ENCODE data around the gene FILIP1L.

- TF ChIP-seq SP1 (IDR thresholded peaks at IDR 0.05), result no peak
- no peak for TF ChIP-seq SP1 (CRISPR knock-in tag; IDR thresholded peaks at IDR 0.05)
- no peak for TF ChIP-seq KDM1A (CRISPR knock-in tag; IDR thresholded peaks at IDR 0.05)
- TF ChIP-seq TOE1 (CRISPR knock-in tag; IDR thresholded peaks at IDR 0.05), result no peak
- TF ChIP-seq ZNF512B (CRISPR knock-in tag; IDR thresholded peaks at IDR 0.05; ENCODE audit: borderline replicate concordance), result no peak
- TF ChIP-seq HMG20B (CRISPR knock-in tag; conservative IDR thresholded peaks at IDR 0.05), result no peak
- TF ChIP-seq TAF15 (IDR thresholded peaks at IDR 0.05; ENCODE audit: low read depth, low read length, poor library complexity, severe bottlenecking), result no peak
- no peak for TF ChIP-seq TCF12 (IDR thresholded peaks at IDR 0.05)
- no peak for TF ChIP-seq TCF12 (CRISPR knock-in tag; IDR thresholded peaks at IDR 0.05)
Observed at GRCh38 chr3:99915906-99916432, 198.3 kb downstream of the FILIP1L start.

All from HepG2 (cell line).